ENCODE measurements around the gene CAMK4.

DNA sequence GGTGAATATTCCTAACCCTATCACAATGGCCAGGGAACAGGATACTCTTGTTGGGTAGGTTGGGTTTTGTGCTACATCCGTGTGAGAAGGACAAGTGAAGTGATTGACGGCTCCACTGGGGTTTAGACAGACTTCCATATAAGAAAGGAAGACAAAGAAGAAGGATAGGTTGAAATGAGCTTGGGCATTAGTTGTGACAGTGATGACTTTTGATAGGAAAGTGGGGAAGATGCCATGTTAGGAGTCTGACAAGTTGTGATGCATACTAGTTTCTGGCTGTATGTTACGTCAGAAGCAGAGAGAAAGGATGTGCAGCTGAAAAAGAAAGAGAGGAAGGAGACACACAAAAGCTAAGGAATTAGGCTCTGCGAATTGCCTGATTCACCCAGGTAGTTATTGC is 150.2 kb downstream of the CAMK4 start:
- TF ChIP-seq TARDBP (IDR thresholded peaks at IDR 0.05) (no peak), FOXA1 (IDR thresholded peaks at IDR 0.05) (no peak), BHLHE40 (IDR thresholded peaks at IDR 0.05; ENCODE audit: borderline replicate concordance) (no peak), ELF4 (IDR thresholded peaks at IDR 0.05) (no peak), SUZ12 (IDR thresholded peaks at IDR 0.05) (no peak), LEF1 (IDR thresholded peaks at IDR 0.05; ENCODE audit: borderline replicate concordance) (no peak), SP1 (IDR thresholded peaks at IDR 0.05) (no peak), ZNF384 (IDR thresholded peaks at IDR 0.05) (no peak), FOXM1 (IDR thresholded peaks at IDR 0.05; ENCODE audit: borderline replicate concordance) (no peak), FOXK2 (IDR thresholded peaks at IDR 0.05) (no peak), NFRKB (IDR thresholded peaks at IDR 0.05) (no peak)

Measured in HEK293T (cell line).